ENCODE data around the gene USP31.

DNA sequence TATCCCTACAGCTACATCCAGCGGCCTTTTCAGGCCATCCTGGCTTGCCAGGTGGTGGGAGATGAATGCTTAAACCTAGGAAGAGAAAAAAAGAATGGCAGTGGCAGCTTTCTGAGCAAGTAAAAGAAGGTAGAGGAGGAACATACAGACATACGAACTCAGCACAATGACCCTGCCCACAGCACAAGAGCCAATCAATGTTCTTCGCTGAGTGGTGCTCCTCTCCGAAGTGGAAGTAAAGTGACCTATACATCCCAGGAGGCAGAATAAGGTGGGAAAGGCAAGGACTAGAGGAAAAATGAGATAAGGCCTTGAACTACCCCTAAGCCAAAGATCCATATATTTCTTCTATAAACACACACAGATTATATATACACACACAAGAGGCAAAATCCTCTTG, 28.7 kb downstream of the USP31 start:
- TF ChIP-seq ZC3H10 (CRISPR knock-in tag; IDR thresholded peaks at IDR 0.05) (no peak), PPARA (CRISPR knock-in tag; IDR thresholded peaks at IDR 0.05; ENCODE audit: borderline replicate concordance) (no peak)
- TF ChIP-seq, protein P1, sequence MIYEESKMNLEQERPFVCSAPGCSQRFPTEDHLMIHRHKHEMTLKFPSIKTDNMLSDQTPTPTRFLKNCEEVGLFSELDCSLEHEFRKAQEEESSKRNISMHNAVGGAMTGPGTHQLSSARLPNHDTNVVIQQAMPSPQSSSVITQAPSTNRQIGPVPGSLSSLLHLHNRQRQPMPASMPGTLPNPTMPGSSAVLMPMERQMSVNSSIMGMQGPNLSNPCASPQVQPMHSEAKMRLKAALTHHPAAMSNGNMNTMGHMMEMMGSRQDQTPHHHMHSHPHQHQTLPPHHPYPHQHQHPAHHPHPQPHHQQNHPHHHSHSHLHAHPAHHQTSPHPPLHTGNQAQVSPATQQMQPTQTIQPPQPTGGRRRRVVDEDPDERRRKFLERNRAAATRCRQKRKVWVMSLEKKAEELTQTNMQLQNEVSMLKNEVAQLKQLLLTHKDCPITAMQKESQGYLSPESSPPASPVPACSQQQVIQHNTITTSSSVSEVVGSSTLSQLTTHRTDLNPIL (CRISPR knock-in tag; IDR thresholded peaks at IDR 0.05; ENCODE audit: low read depth): no peak

Measured in SK-N-SH treated with all-trans-retinoic acid at 6 μM for 48 hours (cell line).